HG02642 (cell line): ENCODE measurements around the gene RPL22.

Experiments
- ATAC-seq: cut with Tn5 transposase; IDR thresholded peaks from one replicate; pipeline ENCODE4 v1.9.1; 2021; ENCODE audit warnings: mild to moderate bottlenecking; ENCODE audit not compliant: unreplicated experiment, poor library complexity

The RPL22 gene

GRCh38 chr1:6162341-6162740 lies 37.1 kb downstream of the RPL22 start:
- no peak for ATAC-seq

- no peak for ATAC-seq
These were observed 41.2 kb downstream of the RPL22 start for GRCh38 chr1:6158181-6158580.

- no peak for ATAC-seq
These were observed 41.7 kb downstream of the RPL22 start for GRCh38 chr1:6157528-6158174.

- ATAC-seq = no peak
These were observed 42.3 kb downstream of the RPL22 start for GRCh38 chr1:6157132-6157527.

DNA sequence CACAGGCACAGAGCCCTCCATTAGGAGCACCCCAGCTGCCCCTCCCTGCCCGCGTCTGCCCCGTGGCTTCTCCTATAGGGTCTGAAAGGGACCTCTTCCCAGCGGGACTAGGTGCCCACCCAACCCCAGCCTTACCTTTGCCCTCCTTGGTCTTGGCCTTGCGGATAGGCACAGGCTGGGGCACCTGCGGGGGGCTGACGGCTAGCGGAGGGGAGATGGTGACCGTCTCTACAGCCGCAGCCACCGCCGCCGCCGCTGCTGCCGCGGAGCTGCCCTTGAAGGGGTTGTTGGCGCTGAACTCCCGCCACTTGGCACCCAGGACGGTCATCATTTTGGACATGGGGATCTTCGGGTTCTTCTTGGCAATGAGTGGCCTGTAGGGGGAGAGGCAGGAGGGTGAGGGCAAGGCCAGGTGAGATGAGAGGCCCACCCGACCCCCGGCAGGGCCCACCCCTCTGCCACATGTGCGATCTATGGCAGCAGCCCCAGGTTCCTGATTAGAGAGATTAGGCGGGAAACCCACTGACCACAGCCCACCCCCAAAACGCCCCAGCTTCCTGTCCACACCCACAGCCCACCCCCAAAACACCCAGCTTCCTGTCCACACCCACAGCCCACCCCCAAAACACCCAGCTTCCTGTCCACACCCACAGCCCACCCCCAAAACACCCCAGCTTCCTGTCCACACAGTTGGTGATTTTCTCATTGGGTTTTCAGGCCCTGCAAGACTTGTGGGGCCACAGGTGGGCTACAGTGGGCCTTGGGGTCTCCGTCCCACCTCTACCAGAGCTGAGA lies 44.7 kb downstream of the RPL22 start:
- ATAC-seq = no peak

DNA sequence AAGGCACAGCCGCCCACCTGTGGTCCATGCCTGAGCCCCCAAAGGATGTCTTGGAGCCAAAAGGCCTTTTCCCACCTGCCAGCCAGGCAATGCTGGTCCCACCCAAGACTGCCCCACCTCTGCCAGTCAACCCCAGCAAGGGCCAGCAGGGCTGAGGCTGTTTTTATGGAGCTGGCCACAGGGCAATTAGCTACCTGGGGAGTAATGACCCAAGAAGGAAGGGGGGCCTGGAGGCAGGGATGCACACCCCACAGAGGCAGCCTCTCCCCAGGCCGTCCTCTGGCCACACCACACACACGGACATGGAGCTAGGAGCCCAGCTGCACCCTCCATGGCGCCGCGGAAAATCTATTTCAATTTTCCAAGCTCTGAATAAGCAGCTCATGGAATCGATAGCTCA lies 46.5 kb downstream of the RPL22 start:
- ATAC-seq = no peak

DNA sequence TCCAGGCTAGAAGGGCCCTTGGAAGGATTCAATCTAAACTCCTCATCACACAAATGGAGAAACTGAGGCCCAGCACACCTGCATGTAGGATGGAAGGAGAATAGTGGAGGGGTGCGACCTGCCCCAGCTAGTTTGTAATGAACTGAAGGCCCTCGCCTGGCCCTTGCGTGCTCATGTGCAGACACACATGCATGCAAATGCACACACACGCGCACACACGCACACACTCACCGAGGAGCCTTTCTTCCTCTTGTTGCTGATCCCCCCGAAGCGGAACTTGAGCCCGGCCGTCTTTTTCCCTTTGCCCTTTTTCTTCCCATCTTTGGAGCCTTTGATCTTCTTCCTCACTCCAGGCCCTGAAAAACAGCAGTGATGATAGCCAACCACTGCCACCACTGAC lies 47.2 kb downstream of the RPL22 start:
- no peak for ATAC-seq

- no peak for ATAC-seq
These were observed 48.0 kb downstream of the RPL22 start for GRCh38 chr1:6151291-6151822.

DNA sequence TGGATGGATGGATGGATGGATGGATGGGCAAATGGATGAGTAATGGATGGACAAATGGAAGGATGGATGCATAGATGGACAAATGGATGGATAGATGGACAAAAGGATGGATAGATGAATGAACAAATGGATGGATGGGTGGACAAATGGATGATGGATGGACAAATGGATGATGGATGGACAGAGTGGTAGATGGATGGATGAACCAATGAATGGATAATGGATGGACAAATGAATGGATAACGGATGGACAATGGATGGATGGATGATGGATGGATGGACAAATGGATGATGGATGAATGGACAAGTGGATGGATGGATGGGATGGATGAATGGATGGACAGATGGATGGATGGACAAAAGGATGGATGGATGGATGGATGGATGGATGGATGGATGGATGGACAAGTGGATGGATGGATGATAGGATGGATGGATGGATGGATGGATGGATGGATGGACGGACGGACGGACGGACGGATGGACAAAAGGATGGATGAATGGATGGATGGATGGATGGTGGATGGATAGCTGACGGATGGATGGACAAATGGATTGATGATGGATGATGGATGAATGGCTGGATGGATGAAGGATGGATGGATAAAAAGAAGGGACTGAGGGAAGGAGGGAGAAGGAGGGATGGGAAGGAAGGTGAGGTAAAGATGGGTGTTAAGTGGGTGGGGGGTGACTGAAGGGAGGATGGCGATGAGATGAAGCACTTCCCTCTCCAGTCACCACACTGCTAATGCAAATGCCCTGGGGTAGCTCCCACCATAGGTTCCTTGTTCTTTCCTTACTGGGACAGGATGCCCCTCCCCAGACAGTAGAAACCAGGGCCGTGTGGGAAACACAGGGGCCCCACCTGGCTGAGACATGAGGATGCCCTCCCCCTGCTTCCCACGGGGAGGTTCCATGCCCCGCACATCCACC lies 49.1 kb downstream of the RPL22 start:
- ATAC-seq = no peak

- no peak for ATAC-seq
These were observed 49.8 kb downstream of the RPL22 start for GRCh38 chr1:6149597-6149996.

GRCh38 chr1:6148497-6149241 lies 50.7 kb downstream of the RPL22 start:
- ATAC-seq = no peak

- no peak for ATAC-seq
These were observed 53.5 kb downstream of the RPL22 start for GRCh38 chr1:6145864-6146410.

DNA sequence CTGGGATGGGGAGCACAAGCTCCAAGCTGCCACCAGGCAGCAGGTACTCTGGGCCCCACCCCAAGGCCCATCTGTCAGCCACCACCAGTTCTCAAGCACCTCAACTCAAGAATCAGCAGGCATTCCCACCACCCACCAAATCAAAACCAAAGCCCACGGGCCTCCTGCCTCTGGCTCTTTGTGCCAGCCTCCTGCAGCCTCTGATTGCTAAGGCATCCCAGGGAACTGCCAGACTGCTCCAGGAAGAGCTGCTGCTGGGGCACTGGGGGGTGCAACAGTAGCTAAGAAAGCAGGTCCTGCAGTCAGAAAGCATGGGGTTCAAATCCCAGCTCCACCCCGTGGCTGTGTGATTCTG lies 54.0 kb downstream of the RPL22 start:
- ATAC-seq = no peak

DNA sequence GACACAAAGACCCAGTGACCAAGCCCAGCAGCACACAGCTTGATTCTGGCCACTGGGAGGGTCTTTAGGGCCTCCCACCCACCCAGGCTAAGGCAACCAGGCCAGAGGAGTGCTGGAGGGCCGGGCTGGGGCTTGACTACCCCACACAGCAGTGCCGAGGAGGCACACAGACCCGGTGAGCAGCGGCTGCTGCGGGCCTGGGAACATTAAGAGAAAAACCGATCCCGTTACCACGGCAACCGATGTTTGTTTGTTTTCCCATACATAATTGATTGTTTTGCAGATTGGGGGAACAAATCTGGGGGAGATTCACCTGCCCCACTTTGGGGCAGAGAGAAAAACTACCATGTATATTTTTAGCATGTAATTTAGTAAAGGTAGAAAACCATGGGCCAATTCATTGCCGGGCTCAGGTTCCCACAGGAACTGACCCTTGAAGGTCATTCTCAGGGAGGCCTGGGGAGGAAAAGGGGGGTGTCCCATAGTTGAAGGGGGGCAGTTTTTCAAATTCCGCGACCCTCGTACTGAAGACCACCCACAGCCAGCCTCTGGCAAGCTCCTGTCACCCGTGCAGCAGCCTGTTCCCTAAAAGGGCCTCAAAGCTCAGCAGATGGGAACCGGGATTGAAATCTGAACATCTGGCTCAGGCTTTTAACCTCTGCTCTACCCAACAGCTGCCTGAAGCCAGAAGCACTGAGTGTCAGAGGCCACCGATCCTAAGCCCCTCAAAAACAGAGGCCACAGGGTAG lies 54.6 kb downstream of the RPL22 start:
- ATAC-seq = no peak

DNA sequence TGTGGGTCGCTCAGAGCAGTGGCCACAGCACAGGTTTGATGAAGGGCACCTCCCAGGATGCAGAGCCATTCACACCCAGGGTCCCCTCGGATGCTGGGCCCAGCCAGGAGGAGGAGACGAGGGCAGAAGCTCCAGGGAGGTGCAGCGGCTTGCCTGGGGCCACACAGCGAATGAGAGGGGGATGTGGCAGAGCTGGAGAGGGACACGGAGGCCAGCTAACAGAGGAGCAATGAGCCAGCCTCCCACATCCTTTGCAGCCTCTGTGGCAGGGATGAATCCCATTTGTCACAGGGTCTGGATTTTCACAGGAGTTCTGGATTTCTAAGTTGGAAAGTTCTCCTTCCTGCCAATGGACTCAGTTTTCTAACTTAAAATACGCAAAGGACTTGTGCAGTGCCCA lies 55.2 kb downstream of the RPL22 start:
- ATAC-seq = no peak

- ATAC-seq = no peak
These were observed 56.0 kb downstream of the RPL22 start for GRCh38 chr1:6143395-6143794.

- no peak for ATAC-seq
These were observed 56.7 kb downstream of the RPL22 start for GRCh38 chr1:6142734-6143133.

DNA sequence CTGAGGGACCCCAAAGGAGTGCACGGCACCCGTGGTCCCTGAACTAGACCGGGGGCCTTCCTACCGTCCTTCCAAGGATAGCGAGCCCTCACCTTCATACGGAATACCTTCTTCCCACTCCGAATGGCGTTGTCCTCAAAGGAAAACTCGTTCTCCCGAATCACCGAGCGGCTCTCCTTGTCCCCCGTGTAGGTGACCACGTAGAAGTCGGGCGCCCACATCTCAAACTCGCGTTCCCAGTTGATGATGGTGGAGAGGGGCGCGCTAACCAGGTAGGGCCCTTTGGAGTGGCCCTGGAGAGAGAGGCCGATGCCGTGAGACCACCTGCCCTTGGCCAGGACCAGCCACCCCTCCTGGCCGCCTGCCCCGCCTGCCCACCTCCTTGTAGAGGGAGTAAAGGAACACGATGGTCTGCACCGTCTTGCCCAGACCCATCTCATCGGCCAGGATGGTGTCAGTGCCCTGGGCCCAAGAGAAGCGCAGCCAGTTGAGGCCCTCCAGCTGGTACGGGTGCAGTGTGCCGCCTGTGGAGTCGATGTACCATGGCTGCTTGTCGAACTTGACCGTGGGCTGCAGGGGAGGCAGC lies 57.3 kb downstream of the RPL22 start:
- ATAC-seq = no peak

- no peak for ATAC-seq
These were observed 57.8 kb downstream of the RPL22 start for GRCh38 chr1:6141592-6141991.
